Smooth muscle cell (in vitro differentiated cells): ENCODE data around the gene SURF6. TPM values are rescaled to one million over a fixed set of nuclear protein-coding genes. Genes with fewer than 3 reads are reported as not detected.

ENCODE experiments used
- DNase-seq: peaks from one replicate; lab custom pipeline; 2025; ENCODE audit not compliant: unreplicated experiment; lab: John Stamatoyannopoulos, UW
- H2AFZ ChIP-seq: fragments of 200-600 bp; sonication (generic); 2 replicates; pipeline ENCODE4 v1.6.0; 2016; ENCODE audit warnings: antibody characterized with exemption, low read depth, mild to moderate bottlenecking
- H3F3A ChIP-seq: fragments of 200-600 bp; sonication (generic); 2 replicates; pipeline ENCODE4 v1.6.0; 2017; ENCODE audit warnings: antibody characterized with exemption, low read depth
- H3K27ac ChIP-seq: fragments of 200-600 bp; sonication (generic); 2 replicates; pipeline ENCODE4 v1.5.1; 2016; ENCODE audit warnings: low read depth, mild to moderate bottlenecking
- H3K27me3 ChIP-seq: fragments of 200-600 bp; sonication (generic); 2 replicates; pipeline ENCODE4 v1.6.1; 2016; ENCODE audit warnings: low read depth, mild to moderate bottlenecking
- H3K36me3 ChIP-seq: fragments of 200-600 bp; sonication (generic); 2 replicates; pipeline ENCODE4 v1.5.1; 2016; ENCODE audit warnings: low read depth
- H3K4me1 ChIP-seq: fragments of 200-600 bp; sonication (generic); 2 replicates; pipeline ENCODE4 v1.5.1; 2016; ENCODE audit warnings: low read depth
- H3K4me2 ChIP-seq: fragments of 200-600 bp; sonication (generic); 2 replicates; pipeline ENCODE4 v1.6.0; 2016; ENCODE audit warnings: mild to moderate bottlenecking
- H3K4me3 ChIP-seq: fragments of 200-600 bp; sonication (generic); 2 replicates; pipeline ENCODE4 v1.5.1; 2016; ENCODE audit warnings: mild to moderate bottlenecking
- H3K79me2 ChIP-seq: fragments of 200-600 bp; sonication (generic); 2 replicates; pipeline ENCODE4 v1.6.0; 2016; ENCODE audit warnings: low read depth, mild to moderate bottlenecking
- H3K9ac ChIP-seq: fragments of 200-600 bp; sonication (generic); 2 replicates; pipeline ENCODE4 v1.6.0; 2016; ENCODE audit warnings: low read depth
- H3K9me3 ChIP-seq: fragments of 200-600 bp; sonication (generic); replicated peaks from 2 replicates; pipeline ENCODE4 v1.5.1; 2016; ENCODE audit warnings: low read depth
- H4K20me1 ChIP-seq: fragments of 200-600 bp; sonication (generic); 2 replicates; pipeline ENCODE4 v1.6.0; 2016; ENCODE audit warnings: low read depth
- WGBS: methylation state at CpG from one replicate; pipeline ENCODE4 v1.1.7; 2016; ENCODE audit warnings: low lambda C conversion rate; 5-methylcytosine and 5-hydroxymethylcytosine counted together
- polyA plus RNA-seq: library from polyadenylated mRNA; unstranded; fragments of >200 nt; fragmentation: Nextera tagmentation; extraction: Ambion mirVana; gene quantifications from 2 replicates; pipeline ENCODE4 v1.2.1, GENCODE V29; 2016
- total RNA-seq: library from RNA; depleted of rRNA; stranded (reverse); fragments of >200 nt; gene quantifications from 2 replicates; pipeline ENCODE4 v1.2.3, GENCODE V29; 2014
- TF ChIP-seq, protein P1 (sequence below): fragments of 200-600 bp; sonication (generic); IDR thresholded peaks from 2 replicates; pipeline ENCODE4 v1.5.1; 2017; ENCODE audit warnings: borderline replicate concordance, mild to moderate bottlenecking, antibody characterized with exemption; ENCODE audit not compliant: insufficient read depth, poor library complexity, severe bottlenecking

Gene SURF6
- total and polyA plus RNA-seq, 2 experiments from 2014 or later: 8.1 to 17.8 TPM

- Histone ChIP-seq H3K27me3 (no peaks in the 10 kb centered on the region), H3K27ac (peak overlapping the region; percentile 64), H3K4me2 (peak overlapping the region; percentile 90), H2AFZ (no peak overlapping the region), H3K36me3 (no peaks in the 10 kb centered on the region), H3K9ac (no peak overlapping the region), H3K4me1 (peaks cover 23% of the 10 kb centered on the region), H3K79me2 (peaks cover 87% of the 10 kb centered on the region), H3K9me3 (no peaks in the 10 kb centered on the region), H3K4me3 (no peak overlapping the region), H4K20me1 (peaks cover 83% of the 10 kb centered on the region), H3F3A (peaks cover 20% of the 10 kb centered on the region)
- 90% methylated on average over 7 of the region's 7 CpGs for WGBS
- no peak for DNase-seq
- TF ChIP-seq, protein P1, sequence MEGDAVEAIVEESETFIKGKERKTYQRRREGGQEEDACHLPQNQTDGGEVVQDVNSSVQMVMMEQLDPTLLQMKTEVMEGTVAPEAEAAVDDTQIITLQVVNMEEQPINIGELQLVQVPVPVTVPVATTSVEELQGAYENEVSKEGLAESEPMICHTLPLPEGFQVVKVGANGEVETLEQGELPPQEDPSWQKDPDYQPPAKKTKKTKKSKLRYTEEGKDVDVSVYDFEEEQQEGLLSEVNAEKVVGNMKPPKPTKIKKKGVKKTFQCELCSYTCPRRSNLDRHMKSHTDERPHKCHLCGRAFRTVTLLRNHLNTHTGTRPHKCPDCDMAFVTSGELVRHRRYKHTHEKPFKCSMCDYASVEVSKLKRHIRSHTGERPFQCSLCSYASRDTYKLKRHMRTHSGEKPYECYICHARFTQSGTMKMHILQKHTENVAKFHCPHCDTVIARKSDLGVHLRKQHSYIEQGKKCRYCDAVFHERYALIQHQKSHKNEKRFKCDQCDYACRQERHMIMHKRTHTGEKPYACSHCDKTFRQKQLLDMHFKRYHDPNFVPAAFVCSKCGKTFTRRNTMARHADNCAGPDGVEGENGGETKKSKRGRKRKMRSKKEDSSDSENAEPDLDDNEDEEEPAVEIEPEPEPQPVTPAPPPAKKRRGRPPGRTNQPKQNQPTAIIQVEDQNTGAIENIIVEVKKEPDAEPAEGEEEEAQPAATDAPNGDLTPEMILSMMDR: no peak
Measured at GRCh38 chr9:133372144-133372543, 36.2 kb upstream of the SURF6 start.

GRCh38 chr9:133371261-133371711 is 35.3 kb upstream of the SURF6 start:
- Histone ChIP-seq H2AFZ (no peak overlapping the region), H3K4me1 (peaks cover 15% of the 10 kb centered on the region), H3K4me3 (no peak overlapping the region), H3K9ac (no peak overlapping the region), H3K79me2 (peaks cover 96% of the 10 kb centered on the region), H3K27ac (peak overlapping the region; percentile 64), H3K4me2 (peak overlapping the region; percentile 90), H4K20me1 (peaks cover 91% of the 10 kb centered on the region), H3K9me3 (no peaks in the 10 kb centered on the region), H3F3A (peaks cover 20% of the 10 kb centered on the region), H3K27me3 (no peaks in the 10 kb centered on the region), H3K36me3 (no peaks in the 10 kb centered on the region)
- TF ChIP-seq, protein P1: no peak
- WGBS: 65% methylated on average over 12 of the region's 12 CpGs
- no peak for DNase-seq

DNA sequence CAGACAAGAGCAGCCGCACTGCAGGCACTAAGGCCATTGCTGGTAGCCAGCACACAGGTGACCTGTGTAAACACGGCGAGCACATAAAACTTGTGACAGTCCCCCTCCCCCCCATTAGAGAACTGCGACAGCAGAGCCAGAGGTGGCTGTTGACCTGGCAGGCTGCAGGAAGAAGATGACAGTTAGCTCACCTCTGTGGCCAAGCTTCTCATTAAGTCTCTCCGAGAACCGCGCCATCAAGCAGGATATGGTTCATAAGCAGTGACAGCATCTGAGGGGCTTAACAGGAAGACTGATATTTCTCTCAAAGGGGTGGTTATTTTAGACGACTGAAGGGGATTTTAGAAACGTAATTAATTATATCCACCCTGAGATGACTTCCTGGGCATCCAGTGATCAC is 34.7 kb upstream of the SURF6 start:
- Histone ChIP-seq H3K36me3 (peaks cover 6% of the 10 kb centered on the region), H3K9me3 (no peaks in the 10 kb centered on the region), H4K20me1 (peaks cover 97% of the 10 kb centered on the region), H3F3A (peaks cover 24% of the 10 kb centered on the region), H2AFZ (no peak overlapping the region), H3K4me2 (peak overlapping the region; percentile 90), H3K9ac (no peak overlapping the region), H3K27ac (peak overlapping the region; percentile 64), H3K27me3 (no peaks in the 10 kb centered on the region), H3K79me2 (peaks cover 100% of the 10 kb centered on the region), H3K4me1 (peaks cover 14% of the 10 kb centered on the region), H3K4me3 (no peak overlapping the region)
- TF ChIP-seq, protein P1: no peak
- 91% methylated on average over 9 of the region's 9 CpGs for WGBS
- DNase-seq: no peak

DNA sequence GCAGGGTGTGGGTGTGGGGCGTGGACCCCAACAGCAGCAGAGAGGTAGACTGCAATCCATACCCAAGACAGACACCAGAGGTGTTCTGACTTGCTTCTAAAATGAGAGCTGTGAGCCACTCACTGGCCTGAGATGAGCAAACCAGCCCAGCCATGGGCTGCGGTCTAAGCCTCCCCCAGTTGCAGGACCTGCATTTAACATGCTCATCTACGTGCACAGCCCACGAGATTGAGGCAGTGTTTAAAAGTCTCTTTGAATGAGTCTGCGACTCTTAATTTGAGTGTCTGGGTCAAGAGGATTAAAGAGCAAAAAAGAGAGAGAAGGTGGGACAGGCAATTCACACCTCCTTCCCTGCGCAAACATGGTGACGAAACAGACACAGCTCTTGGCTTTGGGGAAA is 33.9 kb upstream of the SURF6 start:
- peaks cover 14% of the 10 kb centered on the region for H3K4me1 ChIP-seq
- no peak overlapping the region for H3K9ac ChIP-seq
- H4K20me1 ChIP-seq: peaks cover 100% of the 10 kb centered on the region
- H3K79me2 ChIP-seq: peaks cover 100% of the 10 kb centered on the region
- H3K4me3 ChIP-seq: no peak overlapping the region
- DNase-seq: no peak
- WGBS: 87% methylated on average over 7 of the region's 7 CpGs
- H3K27me3 ChIP-seq: no peaks in the 10 kb centered on the region
- TF ChIP-seq, protein P1: no peak
- H3K4me2 ChIP-seq: no peak overlapping the region
- no peak overlapping the region for H2AFZ ChIP-seq
- no peak overlapping the region for H3K27ac ChIP-seq
- peaks cover 32% of the 10 kb centered on the region for H3F3A ChIP-seq
- peaks cover 13% of the 10 kb centered on the region for H3K36me3 ChIP-seq
- no peaks in the 10 kb centered on the region for H3K9me3 ChIP-seq
